GM12874 (cell line): ENCODE measurements around the gene LRRC47.

Experiments used
- CTCF ChIP-seq: IDR thresholded peaks from 2 replicates; pipeline ENCODE4 v1.5.1; 2011; ENCODE audit warnings: low read depth, mild to moderate bottlenecking, control low read depth, low read length, moderate library complexity; ENCODE audit not compliant: insufficient read depth

LRRC47 gene

GRCh38 chr1:3803905-3804626, 7.8 kb upstream of the LRRC47 start:
- no peak for TF ChIP-seq CTCF

DNA sequence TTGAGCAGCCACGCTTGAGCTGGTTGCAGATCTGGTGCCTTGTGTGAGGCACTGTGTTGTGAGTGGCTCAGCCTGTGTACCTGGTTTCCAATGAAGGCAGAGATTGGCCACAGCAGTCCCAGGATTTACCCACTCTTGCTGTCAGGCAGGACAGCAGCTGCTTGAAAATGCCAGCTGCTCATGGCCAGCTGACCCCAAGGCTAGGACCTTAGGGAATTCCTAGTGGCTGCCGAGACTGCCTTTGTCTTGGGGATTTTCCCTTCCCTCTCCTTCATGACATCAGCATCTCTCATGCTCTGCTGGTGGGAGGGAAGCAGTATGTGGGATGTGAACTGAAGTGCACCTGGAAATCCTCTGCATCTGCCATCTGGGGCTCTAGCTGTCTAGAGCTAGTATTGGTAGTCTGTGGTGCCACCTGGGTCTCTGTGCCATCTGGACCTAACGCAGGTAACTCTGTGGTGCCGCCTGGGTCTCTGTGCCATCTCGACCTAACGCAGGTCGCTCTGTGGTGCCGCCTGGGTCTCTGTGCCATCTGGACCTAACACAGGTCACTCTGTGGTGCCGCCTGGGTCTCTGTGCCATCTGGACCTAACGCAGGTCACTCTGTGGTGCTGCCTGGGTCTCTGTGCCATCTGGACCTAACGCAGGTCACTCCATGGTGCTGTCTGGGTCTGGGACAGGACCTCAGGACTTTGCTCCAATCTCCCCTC, 3.8 kb upstream of the LRRC47 start:
- no peak for TF ChIP-seq CTCF

- no peak for TF ChIP-seq CTCF
These were observed 664 bp downstream of the LRRC47 start for GRCh38 chr1:3795453-3796214.

DNA sequence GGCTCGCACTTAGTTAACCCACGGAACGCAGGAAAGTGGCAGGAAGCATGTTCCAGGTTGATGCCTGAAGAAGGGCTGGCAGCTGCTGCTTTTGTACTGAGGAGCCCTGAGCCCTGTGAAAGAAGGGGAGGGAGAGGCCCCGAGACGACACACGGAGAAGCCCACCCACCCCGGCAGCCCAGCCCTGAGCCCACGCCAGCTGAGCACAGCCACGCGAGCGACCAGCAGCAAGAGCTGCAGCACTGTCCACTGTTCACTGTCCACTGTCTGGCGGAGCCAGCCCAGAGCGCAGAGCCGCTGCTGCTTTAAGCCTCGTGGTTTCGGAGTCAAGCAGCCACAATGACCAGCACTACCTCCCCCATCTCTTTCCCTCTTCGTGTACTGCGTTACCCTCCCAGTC, 5.3 kb downstream of the LRRC47 start:
- no peak for TF ChIP-seq CTCF

GRCh38 chr1:3790500-3790923, 5.8 kb downstream of the LRRC47 start:
- no peak for TF ChIP-seq CTCF

DNA sequence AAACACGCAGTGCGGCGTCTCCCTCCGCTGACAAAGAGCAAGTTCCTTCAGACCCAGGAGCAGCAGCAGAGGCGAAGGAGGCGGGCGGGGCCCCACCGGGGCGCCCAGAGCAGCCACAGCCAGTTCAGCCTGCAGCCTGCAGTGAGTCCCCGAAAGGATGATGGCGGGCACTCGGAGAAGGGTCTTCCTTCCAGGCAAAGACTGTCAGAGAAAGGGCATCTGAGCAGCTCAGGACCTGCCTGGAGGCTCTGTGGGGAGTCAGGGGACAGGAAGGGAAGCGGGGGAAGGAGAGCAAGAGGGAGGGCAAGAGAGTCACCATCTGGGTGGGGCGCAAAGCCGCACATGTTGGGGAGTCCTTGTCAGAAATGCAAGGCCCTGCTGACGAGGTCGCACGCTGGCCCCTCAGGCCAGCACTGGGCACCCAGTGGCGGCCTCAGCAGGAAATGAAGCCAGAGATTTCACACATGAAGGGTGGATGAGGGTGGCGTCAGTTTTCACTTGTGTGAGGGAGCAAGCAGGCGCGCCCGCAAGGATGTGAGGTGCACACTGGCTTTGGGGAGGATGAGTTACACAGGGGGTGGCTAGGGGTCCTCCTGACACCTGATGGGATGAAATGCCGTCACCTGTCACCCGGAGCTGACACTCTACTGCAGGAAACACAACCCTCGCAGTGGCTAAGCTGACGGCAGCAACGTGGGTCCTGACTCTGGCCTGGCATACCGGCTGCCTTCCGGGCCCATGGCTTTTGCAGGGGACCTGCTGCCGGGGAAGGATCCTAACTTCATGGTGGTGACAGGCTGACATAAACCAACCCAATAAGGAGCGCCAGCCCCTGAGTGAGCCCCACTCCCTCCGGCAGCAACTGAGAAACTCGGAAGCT, 6.6 kb downstream of the LRRC47 start:
- no peak for TF ChIP-seq CTCF
